HG02798 (cell line): ENCODE measurements around the gene TRAF7.

Experiments used
- ATAC-seq: cut with Tn5 transposase; IDR thresholded peaks from one replicate; pipeline ENCODE4 v1.9.1; 2021; ENCODE audit warnings: mild to moderate bottlenecking; ENCODE audit not compliant: unreplicated experiment, poor library complexity

TRAF7 gene

DNA sequence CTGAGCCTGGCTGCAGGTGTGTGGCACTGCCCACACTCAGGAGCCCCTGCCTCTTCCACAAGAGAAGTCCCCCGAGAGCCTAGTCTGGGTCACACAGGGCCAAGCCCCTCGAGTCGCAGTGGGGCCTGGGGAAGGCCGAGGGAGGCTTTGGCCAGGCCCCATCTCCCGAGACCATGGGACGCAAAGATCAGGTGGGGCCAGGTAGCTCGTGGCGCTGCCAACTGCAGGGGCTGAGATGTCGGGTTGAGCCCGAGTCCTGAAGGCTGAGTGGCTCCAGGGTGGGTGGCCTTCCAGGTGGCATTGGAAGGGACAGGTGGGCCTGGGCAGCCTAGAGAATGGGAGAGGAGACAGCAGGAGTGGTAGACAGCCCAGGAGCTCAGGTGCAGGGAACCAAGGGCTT lies 6.3 kb downstream of the TRAF7 start:
- no peak for ATAC-seq

DNA sequence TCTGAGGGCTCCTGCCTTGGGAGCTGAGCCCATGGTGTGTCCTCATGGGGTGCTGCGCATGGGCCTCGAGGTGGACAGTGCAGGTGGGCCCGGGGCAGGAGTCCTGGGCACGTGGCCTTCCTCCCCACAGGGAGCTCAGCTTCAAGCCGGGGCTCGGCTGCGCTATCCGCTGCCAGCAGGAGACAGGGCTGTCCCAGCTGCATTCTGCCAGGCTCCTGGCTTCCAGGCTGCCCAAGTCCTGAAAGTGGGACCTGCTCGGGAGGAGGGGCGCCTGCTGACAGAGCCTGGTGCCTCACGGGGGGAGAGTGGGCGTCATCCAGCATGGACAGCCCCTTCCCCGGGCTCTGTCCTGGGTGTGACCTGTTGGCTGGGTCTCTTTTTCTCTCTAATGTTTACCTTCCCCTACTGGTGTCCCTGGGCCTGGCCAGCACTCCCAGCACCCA lies 7.1 kb downstream of the TRAF7 start:
- no peak for ATAC-seq

DNA sequence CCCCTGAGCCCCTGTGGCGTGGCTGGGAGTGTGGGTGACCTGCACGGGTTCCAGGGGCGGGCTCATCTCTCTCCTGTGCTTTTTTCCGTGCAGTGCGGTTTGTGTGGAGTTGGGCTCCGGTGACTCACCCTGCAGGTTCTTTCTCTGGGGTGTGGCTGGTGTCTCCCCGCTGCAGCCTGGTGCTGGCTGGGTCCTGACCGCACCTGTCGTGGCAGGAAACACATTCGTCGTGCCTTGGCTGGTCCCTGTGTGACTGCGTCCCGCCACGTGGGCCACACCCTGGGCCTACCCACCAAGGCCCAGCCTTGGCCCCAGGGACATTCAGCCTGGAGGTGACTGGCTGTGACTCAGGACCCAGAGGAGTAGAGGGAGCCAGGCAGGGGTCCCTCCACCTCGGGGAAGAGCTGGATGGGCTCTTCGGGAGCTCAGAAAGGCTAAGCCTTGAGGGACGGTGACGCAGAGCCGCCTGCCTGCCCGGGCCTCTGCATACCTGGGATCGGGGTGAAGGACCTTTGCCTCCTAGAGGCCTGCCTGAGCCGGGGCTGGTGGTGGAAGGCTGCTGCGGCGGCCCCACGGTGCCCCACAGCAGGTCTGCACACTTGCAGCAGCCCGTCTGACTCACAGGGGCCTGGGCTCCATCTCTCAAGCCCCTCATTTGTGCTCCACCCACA lies 7.8 kb downstream of the TRAF7 start:
- no peak for ATAC-seq

DNA sequence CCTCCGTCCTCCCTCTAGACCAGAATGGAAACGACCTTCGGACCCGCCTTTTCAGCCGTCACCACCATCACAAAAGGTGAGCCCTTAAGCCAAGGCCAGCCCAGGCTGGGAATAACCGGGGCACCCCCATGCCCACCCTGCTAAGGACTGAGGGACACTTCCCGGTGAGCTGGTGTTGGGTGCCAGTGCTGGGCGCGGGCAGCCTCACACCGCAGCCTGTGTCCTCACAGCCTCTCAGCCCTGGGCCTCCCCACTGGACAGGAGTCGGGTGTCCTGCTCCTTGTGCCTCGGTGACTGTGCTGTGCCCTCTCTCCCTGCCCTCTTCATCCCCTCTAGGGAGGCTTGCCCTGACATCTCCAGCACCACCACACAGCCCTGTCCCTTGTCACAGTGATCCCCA lies 10.3 kb downstream of the TRAF7 start:
- no peak for ATAC-seq

DNA sequence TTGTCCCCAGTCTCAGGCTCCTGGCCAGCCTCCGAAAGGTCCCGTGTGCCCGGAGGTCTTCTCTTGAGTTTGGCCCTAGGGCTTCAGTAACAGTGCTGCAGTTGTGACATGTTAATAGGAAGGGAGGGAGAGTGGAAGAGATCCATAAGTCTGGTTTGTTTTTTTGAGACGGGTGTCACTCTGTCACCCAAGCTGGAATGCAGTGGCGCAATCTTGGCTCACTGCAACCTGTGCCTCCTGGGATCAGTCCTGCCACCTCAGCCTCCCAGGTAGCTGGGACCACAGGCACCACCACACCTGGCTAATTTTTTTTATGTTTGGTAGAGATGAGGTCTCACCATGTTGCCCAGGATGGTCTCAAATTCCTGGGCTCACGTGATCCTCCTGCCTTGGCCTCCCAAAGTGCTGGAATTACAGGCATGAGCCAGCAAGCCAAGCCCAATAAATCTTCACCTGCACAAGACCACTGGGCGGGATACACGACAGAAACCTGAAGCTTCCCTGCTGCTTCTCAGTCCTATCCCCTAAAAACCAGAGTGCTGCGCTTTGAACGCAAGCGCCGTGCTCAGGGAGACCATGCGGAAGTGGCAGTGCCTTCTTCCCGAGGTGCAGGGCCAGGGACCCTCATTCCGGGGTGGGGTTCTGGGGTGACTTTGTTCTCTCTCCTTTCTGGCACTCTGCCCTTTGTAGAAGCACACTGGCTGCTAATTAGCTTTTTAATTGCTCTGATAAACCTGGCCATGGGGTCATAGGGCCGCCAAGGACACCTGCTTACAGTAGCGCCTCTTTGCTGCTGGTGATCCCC lies 10.9 kb downstream of the TRAF7 start:
- ATAC-seq: no peak

DNA sequence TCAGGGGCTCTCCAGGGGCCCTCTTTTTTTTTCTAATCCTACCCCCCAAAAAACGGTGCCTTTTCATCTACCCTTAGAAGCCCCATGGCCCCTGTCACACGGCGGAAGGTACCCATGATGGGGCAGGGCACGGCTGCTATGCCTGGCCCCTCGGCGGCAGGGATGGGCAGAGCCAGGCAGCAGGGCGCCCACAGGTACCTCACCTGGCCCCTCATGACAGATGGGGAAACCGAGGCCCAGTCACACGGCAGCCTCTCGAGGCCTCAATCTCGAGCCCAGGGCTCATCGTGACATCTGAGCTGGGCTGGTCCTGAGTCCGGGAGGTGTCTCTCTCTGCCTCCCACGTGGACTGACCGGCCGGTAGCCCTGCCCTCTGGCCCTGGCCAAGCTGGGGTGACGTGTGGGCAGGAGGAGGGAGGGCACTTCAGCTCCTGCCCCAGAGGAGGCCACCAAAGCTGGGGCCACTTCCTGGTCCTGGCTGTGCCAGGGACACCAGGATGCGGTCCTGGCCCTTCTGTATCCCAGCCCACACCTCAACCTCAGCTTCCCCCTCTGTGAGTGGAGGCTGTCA lies 11.6 kb downstream of the TRAF7 start:
- ATAC-seq: no peak

DNA sequence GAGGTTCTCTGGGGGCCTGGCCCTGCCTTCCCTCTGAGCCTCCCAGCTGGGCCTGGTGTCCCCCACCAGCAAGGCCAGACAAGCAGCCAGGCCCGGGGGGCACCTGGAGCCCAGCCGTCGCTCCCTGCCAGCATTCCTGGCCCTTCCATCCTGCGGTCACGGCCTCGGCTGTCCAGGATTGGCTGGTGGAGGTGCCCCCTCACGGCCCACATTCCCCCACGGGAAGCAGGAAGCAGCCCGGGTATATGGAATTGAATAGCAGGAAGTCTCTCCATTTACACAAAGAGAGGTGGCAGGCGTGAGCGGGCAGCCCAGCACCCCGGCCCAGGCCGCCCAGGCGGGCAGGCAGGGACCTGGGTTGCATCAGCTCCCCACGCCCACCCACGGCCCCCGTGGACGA lies 14.5 kb downstream of the TRAF7 start:
- no peak for ATAC-seq

DNA sequence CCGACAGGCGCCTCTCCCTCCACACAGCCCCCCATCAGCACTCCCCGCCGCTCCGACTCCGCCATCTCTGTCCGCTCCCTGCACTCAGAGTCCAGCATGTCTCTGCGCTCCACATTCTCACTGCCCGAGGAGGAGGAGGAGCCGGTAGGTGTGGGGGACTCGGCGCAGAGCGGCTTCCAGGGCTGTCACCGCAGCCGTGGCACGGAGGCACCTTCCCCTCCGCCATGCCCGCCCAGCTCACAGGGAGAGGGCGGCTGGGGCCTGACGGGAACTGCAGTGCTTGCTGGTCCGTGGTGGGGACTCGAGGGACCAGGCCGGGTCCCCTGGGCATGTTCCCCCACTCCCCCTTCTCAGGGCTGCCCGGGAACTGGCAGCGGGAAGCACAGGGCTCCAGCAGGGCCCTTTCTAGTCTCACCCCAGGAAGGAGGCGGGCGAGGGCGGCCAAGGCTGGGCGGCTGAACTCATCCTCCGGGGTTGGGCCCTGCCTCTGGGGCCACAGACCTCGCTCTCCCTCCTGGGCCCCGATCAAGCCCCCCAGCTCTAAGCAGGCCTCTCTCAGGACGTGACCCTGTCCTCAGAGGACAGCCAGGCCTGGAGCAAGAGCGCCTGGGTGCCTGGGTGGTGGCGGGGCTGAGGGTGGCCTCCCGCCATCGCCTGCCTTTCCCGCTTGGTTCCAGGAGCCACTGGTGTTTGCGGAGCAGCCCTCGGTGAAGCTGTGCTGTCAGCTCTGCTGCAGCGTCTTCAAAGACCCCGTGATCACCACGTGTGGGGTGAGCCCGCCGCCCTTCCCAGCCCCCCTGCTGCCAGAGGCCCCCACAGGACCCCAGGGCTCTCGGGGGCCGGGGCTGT lies 15.2 kb downstream of the TRAF7 start:
- no peak for ATAC-seq

DNA sequence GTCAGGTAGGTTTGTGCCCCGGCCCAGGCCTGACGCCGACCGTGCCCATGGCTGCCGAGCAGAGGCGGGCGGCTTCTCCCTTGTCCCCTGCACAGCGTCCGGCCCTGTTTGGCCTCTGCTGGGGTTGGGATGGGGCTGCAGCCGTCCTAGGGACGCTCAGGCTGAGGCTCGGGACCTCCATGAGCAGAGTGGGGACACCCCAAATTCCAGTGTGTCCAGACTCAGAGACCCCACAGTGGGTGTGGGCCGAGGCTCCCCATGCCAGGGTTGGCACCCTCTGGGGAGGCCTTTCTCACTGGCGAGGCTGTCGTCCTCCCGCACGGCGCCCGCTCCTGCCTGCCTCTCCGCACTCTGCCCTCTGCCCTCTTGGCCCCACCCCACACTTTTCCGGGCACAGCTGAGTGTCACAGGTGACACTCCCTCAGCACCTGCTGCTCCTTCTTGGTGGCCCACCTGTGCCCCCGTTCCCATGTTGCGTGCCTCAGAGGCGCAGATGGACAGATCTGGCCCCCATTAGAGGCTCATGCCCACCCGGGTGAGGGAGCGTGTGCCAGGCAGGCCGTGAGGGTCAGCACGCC lies 16.1 kb downstream of the TRAF7 start:
- no peak for ATAC-seq

DNA sequence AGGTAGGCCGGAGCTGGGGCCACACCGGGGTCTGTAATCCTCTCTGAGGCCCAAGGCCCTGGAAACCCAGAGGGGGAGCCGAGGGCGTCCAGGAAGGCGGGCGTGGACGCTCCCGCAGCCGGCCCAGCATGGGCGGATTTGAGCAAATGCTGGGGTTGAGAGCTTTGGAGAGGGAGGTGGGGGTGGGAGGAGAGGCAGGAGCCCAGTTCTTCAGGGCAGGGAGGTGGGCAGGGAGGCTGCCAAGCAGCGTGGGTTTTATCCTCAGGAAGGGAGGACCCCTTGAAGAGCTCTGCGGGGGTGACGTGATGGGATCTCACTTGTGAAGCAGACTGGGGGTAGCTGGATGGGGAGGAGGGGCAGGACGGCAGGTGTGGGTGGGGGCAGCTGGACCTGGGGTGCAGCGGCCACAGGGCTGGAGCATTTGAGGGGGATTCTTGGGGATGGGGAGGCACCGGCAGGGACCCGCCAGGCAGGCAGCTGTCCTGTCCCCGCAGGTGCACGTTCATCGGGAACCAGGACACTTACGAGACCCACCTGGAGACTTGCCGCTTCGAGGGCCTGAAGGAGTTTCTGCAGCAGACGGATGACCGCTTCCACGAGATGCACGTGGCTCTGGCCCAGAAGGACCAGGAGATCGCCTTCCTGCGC lies 17.2 kb downstream of the TRAF7 start:
- no peak for ATAC-seq

DNA sequence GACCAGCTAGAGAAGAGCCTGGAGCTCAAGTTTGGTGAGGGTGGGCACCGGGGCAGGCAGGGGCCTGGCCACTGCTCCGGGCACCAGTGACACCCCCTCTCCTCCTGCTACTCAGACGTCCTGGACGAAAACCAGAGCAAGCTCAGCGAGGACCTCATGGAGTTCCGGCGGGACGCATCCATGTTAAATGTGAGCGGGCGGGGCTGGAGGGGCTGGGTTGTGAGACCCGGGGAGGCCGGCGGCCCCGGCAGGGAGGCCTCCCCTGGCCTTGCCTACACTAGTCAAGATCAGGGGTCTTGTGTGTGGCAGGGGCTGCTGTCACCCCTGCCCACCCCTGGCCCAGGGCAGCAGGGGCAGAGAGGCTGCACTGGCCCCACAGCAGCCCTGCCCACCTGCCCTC lies 17.8 kb downstream of the TRAF7 start:
- no peak for ATAC-seq

DNA sequence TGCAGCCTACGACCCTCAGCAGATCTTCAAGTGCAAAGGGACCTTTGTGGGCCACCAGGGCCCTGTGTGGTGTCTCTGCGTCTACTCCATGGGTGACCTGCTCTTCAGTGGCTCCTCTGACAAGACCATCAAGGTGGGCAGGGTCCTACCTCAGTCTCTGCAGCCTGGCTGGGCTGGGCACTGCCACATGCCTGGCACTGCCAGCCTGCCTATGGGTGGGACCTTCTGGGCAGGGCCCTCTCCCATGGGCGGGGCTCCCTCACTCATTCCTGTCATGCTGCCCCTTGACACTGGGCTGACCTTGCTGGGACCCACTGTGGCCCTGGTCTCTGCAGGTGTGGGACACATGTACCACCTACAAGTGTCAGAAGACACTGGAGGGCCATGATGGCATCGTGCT lies 18.3 kb downstream of the TRAF7 start:
- ATAC-seq: no peak

DNA sequence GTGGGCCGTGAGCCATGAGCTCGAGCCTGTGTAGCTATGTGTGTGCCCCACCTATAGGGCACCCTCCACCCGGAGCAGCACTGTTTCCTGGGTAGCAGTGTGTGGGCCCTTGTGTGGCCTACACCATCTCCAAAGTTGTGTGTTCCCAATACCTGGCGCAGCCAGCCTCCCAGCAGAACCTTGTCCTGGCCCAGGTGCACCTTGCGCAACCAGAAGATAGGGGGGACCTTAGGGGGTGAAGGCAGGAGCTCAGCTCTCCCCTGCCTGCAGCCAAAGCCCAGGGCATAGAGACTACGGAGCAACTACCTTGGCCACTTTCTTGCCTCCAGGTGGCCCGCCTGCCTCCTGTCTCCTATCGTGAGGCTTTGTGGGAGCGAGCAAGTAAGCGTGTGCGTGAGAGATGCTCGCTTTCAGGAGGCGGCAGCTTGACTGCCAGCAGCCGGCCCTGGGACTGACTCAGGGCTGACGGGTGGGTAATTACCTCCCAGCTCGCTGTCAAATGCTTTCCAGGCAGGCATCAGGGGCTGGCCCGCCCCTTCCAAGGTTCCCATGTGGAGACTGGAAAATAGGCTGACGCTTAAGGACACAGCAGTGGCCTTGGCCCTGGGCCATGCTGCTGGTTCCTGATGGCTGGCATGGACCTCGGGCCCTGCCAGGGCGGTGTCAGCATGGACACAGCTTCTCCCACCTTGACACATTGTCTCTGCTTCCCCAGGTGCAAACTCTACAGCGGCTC lies 19.0 kb downstream of the TRAF7 start:
- ATAC-seq: no peak

DNA sequence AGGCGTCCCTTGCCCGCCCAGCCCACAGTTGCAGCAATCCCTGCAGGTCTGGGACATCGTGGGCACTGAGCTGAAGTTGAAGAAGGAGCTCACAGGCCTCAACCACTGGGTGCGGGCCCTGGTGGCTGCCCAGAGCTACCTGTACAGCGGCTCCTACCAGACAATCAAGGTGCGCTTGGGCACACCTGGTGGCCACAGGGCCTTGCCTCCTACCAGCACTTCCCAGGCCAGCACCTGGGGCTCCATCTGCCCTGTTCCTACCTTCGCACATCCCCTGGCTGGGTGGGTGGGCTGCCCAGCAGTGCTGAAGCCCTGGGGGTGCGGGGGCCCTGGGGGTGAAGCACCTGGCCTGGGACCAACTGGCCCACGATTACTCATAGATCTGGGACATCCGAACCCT lies 19.9 kb downstream of the TRAF7 start:
- ATAC-seq: no peak

DNA sequence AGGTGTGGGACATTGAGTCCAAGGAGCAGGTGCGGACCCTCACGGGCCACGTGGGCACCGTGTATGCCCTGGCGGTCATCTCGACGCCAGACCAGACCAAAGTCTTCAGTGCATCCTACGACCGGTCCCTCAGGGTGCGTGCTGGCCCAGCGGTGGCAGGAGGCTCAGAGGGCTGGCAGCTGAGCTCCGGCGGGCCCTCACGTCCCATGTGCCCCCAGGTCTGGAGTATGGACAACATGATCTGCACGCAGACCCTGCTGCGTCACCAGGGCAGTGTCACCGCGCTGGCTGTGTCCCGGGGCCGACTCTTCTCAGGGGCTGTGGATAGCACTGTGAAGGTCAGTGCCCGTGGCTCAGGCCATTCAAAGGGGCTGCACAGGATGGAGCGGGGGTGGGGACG lies 20.5 kb downstream of the TRAF7 start:
- no peak for ATAC-seq

DNA sequence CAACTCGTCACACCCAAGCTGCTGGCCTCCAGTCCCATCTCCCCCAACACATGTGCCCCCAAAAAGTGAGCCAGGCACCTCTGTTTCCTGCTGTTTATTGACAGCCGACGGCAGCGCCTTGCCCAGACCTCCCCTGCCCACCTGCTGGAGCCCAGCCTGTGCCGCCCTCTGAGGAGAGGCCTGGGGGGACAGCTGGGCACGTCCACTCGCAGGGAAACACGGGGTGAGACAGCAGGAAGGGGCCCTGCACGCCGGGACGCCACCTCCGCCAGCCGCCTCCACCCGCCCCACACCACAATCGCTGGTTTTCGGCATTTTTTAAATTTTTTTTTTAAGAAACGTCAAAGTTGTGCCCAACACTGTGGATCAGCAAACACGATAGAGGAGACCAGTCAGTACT lies 21.5 kb downstream of the TRAF7 start:
- ATAC-seq: no peak

DNA sequence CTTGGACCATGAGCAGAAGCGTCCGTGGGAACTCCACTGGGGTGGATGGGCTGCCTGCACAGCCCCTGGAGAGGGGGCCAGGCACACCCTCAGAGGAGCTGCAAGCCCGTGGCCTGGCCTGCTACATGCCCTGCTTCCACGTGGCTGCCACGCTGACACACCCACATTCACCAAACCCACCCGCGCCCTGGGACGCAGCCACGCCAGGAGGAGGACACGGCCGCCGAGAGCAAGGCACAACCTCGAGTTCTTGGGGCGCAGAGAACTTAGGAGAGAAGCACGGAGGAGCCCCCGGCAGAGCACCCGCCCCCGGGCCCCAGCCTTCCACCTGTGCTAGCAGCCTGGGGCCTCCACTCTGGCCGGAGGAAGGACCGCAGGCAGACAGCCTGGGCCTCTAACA lies 22.0 kb downstream of the TRAF7 start:
- no peak for ATAC-seq

DNA sequence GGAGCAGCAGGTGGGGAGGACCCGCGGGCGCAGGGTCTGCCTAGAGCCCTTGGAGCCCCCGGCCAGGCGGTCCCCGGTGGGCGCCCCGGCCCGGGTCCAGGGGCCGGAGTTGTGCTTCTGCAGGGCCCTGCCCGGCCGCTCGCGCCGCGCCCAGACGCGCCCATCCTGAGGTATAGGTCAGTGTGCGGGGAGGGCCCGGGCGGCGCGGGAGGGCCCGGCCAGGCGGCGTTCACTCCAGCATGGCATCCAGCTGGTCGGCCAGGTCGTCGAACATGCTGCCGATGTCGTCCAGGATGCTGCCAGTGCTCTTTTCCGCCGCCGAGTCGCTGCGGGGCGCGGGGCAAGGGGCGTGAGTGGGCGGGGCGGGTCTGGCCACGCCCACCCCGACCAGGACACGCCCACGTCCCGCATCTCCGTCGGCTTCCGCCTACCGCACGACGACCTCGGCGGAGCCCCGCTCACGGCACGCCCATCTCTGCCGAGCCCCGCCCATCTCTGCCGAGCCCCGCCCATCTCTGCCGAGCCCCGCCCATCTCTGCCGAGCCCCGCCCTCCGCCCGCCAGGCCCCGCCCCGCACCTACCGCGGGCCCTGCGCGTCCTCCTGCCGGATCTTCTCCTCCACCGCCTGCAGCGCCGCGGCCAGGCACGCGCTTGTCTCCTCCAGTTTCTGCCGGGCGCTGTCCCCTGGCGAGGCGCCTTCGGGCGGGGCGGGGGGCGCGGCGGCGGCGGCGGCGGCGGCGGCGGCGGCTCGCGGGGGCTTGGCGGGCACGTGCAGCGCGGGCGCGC lies 22.9 kb downstream of the TRAF7 start:
- ATAC-seq: no peak

DNA sequence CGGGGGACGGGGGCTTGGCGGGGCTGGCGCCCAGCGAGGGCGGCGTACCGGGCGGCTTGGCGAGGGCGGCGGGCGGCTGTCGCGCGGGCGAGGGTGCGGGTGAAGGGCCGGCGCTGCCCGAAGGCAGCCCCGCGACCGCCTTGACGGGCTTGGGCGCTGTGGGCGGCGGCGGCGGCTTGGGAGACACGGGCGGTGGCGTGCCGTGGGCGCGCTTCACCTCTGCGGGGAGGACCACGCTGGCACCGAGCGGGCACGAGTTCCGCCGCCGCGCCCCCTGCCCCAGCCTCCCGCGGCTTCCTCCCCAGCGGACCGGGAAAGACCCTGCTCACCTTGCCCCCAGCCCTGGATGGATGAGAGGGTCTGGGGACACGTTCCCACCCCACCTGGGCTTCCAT lies 23.5 kb downstream of the TRAF7 start:
- no peak for ATAC-seq
